ENCODE results near the gene TLL1.

TLL1 gene

GRCh38 chr4:166121897-166122296, 248.9 kb downstream of the TLL1 start:
- no peaks in the 10 kb centered on the region for H3K36me3 ChIP-seq (ENCODE audit: control insufficient read depth, low read length)
- no peak overlapping the region for H3K4me2 ChIP-seq (ENCODE audit: low read length)
- H3K27ac ChIP-seq (ENCODE audit: low read depth, low read length), result no peak overlapping the region
- TF ChIP-seq EZH2phosphoT487 (IDR thresholded peaks at IDR 0.05; ENCODE audit: borderline replicate concordance, low read length) (no peak), CTCF (IDR thresholded peaks at IDR 0.05; ENCODE audit: low read depth, low read length, poor library complexity, severe bottlenecking) (no peak)
- no peaks in the 10 kb centered on the region for H4K20me1 ChIP-seq (ENCODE audit: control insufficient read depth, insufficient read depth, low read depth, low read length)
- H3K9me2 ChIP-seq (replicated peaks; ENCODE audit: control insufficient read depth, low read length), result no peaks in the 10 kb centered on the region; the same call in 1 of the 2 replicates
- no peaks in the 10 kb centered on the region for H3F3A ChIP-seq (ENCODE audit: control insufficient read depth, insufficient read depth)
- H3K4me3 ChIP-seq (ENCODE audit: low read length), result no peak overlapping the region
- H3K79me2 ChIP-seq (ENCODE audit: control insufficient read depth, low read length), result no peaks in the 10 kb centered on the region
- H3K9me3 ChIP-seq (ENCODE audit: control insufficient read depth, insufficient read depth, low read length), result no peaks in the 10 kb centered on the region
- H3K4me1 ChIP-seq (ENCODE audit: control insufficient read depth, low read length), result no peaks in the 10 kb centered on the region
- H3K27me3 ChIP-seq (ENCODE audit: control insufficient read depth, low read length), result no peaks in the 10 kb centered on the region

- H3K27me3 ChIP-seq (ENCODE audit: control insufficient read depth, low read length), result no peaks in the 10 kb centered on the region
- no peak overlapping the region for H3K4me3 ChIP-seq (ENCODE audit: low read length)
- TF ChIP-seq CTCF (IDR thresholded peaks at IDR 0.05; ENCODE audit: low read depth, low read length, poor library complexity, severe bottlenecking), result no peak
- no peak for TF ChIP-seq EZH2phosphoT487 (IDR thresholded peaks at IDR 0.05; ENCODE audit: borderline replicate concordance, low read length)
- no peaks in the 10 kb centered on the region for H3K4me1 ChIP-seq (ENCODE audit: control insufficient read depth, low read length)
- H4K20me1 ChIP-seq (ENCODE audit: control insufficient read depth, insufficient read depth, low read depth, low read length), result no peaks in the 10 kb centered on the region
- no peak overlapping the region for H3K4me2 ChIP-seq (ENCODE audit: low read length)
- no peaks in the 10 kb centered on the region for H3K79me2 ChIP-seq (ENCODE audit: control insufficient read depth, low read length)
- no peak overlapping the region for H3K27ac ChIP-seq (ENCODE audit: low read depth, low read length)
- no peaks in the 10 kb centered on the region for H3K36me3 ChIP-seq (ENCODE audit: control insufficient read depth, low read length)
- no peaks in the 10 kb centered on the region for H3F3A ChIP-seq (ENCODE audit: control insufficient read depth, insufficient read depth)
- no peaks in the 10 kb centered on the region for H3K9me3 ChIP-seq (ENCODE audit: control insufficient read depth, insufficient read depth, low read length)
- no peaks in the 10 kb centered on the region; the same call in 1 of the 2 replicates for H3K9me2 ChIP-seq (replicated peaks; ENCODE audit: control insufficient read depth, low read length)
These were observed 250.5 kb downstream of the TLL1 start for GRCh38 chr4:166123546-166123945.

GRCh38 chr4:166128403-166128802, 255.4 kb downstream of the TLL1 start:
- Histone ChIP-seq H3K9me2 (replicated peaks; ENCODE audit: control insufficient read depth, low read length) (no peaks in the 10 kb centered on the region), H3K4me3 (ENCODE audit: low read length) (no peak overlapping the region), H3K4me1 (ENCODE audit: control insufficient read depth, low read length) (no peaks in the 10 kb centered on the region), H3K79me2 (ENCODE audit: control insufficient read depth, low read length) (no peaks in the 10 kb centered on the region), H3K27me3 (ENCODE audit: control insufficient read depth, low read length) (no peaks in the 10 kb centered on the region), H3F3A (ENCODE audit: control insufficient read depth, insufficient read depth) (no peaks in the 10 kb centered on the region), H3K4me2 (ENCODE audit: low read length) (no peak overlapping the region), H3K9me3 (ENCODE audit: control insufficient read depth, insufficient read depth, low read length) (no peaks in the 10 kb centered on the region), H3K36me3 (ENCODE audit: control insufficient read depth, low read length) (no peaks in the 10 kb centered on the region), H3K27ac (ENCODE audit: low read depth, low read length) (no peak overlapping the region), H4K20me1 (ENCODE audit: control insufficient read depth, insufficient read depth, low read depth, low read length) (no peaks in the 10 kb centered on the region)
- TF ChIP-seq CTCF (IDR thresholded peaks at IDR 0.05; ENCODE audit: low read depth, low read length, poor library complexity, severe bottlenecking) (no peak), EZH2phosphoT487 (IDR thresholded peaks at IDR 0.05; ENCODE audit: borderline replicate concordance, low read length) (no peak)
